Measurements from ENCODE around the gene MPL. TPM values are rescaled to one million over a fixed set of nuclear protein-coding genes. Genes with fewer than 3 reads are reported as not detected.

Gene MPL
- not detected in 2 replicates for total RNA-seq (2014; rRNA removed; shearing (Covaris generic); ENCODE audit: low replicate concordance)

DNA sequence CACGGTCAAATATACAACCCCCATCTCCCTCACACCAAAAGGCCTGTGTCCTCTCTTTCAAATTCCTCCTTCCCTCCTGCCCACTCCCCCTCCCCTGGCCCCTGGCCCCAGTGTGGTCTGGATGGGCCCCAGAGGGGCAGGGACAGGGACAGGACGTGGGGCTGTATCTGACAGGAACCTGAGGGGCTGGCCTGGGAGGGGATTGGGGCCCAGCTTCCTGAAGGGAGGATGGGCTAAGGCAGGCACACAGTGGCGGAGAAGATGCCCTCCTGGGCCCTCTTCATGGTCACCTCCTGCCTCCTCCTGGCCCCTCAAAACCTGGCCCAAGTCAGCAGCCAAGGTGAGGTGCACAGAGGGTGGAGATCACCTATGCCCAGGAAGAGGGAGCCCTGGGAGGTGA, at the start of gene MPL:
TSS of gene MPL (plus strand) at position 231 of the 400 bp plus-strand sequence. CDS start at position 262, 31 bp downstream.
- Histone ChIP-seq H2AFZ (ENCODE audit: low read length) (no peak within 1 kb of the TSS), H3K27ac (ENCODE audit: low read length) (no peak within 1 kb of the TSS), H3K36me3 (ENCODE audit: insufficient read depth, low read length) (no peaks in the 10 kb centered on the region), H3K4me3 (ENCODE audit: low read length) (no peak within 1 kb of the TSS), H3K9me3 (ENCODE audit: low read length) (no peaks in the 10 kb centered on the region), H3K4me2 (ENCODE audit: low read depth, low read length, poor library complexity, severe bottlenecking) (no peak within 1 kb of the TSS), H3K9me2 (replicated peaks; ENCODE audit: insufficient read depth, low read length) (no peaks in the 10 kb centered on the region), H3K79me2 (ENCODE audit: low read length) (no peaks in the 10 kb centered on the region), H4K20me1 (ENCODE audit: insufficient read depth, low read depth, low read length) (no peaks in the 10 kb centered on the region), H3K27me3 (ENCODE audit: low read length) (no peaks in the 10 kb centered on the region), H3K4me1 (ENCODE audit: low read length) (peaks cover 12% of the 10 kb centered on the region), H3K9ac (ENCODE audit: low read length) (no peak within 1 kb of the TSS)
- no peak for DNase-seq

GRCh38 chr1:43288058-43288784, 49.4 kb upstream of the MPL start:
- Histone ChIP-seq H3K4me3 (ENCODE audit: low read length) (no peak overlapping the region), H3K4me2 (ENCODE audit: low read depth, low read length, poor library complexity, severe bottlenecking) (no peak overlapping the region), H3K36me3 (ENCODE audit: insufficient read depth, low read length) (no peaks in the 10 kb centered on the region), H3K27ac (ENCODE audit: low read length) (no peak overlapping the region), H3K4me1 (ENCODE audit: low read length) (no peaks in the 10 kb centered on the region), H3K79me2 (ENCODE audit: low read length) (no peaks in the 10 kb centered on the region), H2AFZ (ENCODE audit: low read length) (no peak overlapping the region), H3K9me3 (ENCODE audit: low read length) (no peaks in the 10 kb centered on the region), H4K20me1 (ENCODE audit: insufficient read depth, low read depth, low read length) (no peaks in the 10 kb centered on the region), H3K9ac (ENCODE audit: low read length) (no peak overlapping the region), H3K9me2 (replicated peaks; ENCODE audit: insufficient read depth, low read length) (no peaks in the 10 kb centered on the region), H3K27me3 (ENCODE audit: low read length) (no peaks in the 10 kb centered on the region)
- DNase-seq, result no peak

GRCh38 chr1:43288785-43289706, 48.6 kb upstream of the MPL start:
- H3K9ac ChIP-seq (ENCODE audit: low read length), result no peak overlapping the region
- H4K20me1 ChIP-seq (ENCODE audit: insufficient read depth, low read depth, low read length), result no peaks in the 10 kb centered on the region
- no peak overlapping the region for H3K4me3 ChIP-seq (ENCODE audit: low read length)
- H3K4me1 ChIP-seq (ENCODE audit: low read length), result no peaks in the 10 kb centered on the region
- no peaks in the 10 kb centered on the region for H3K27me3 ChIP-seq (ENCODE audit: low read length)
- no peaks in the 10 kb centered on the region for H3K9me2 ChIP-seq (replicated peaks; ENCODE audit: insufficient read depth, low read length)
- H3K4me2 ChIP-seq (ENCODE audit: low read depth, low read length, poor library complexity, severe bottlenecking), result no peak overlapping the region
- H2AFZ ChIP-seq (ENCODE audit: low read length), result no peak overlapping the region
- no peaks in the 10 kb centered on the region for H3K36me3 ChIP-seq (ENCODE audit: insufficient read depth, low read length)
- H3K27ac ChIP-seq (ENCODE audit: low read length), result no peak overlapping the region
- H3K79me2 ChIP-seq (ENCODE audit: low read length), result no peaks in the 10 kb centered on the region
- no peak for DNase-seq
- no peaks in the 10 kb centered on the region for H3K9me3 ChIP-seq (ENCODE audit: low read length)

- H3K4me3 ChIP-seq (ENCODE audit: low read length), result no peak overlapping the region
- no peak overlapping the region for H3K9ac ChIP-seq (ENCODE audit: low read length)
- no peaks in the 10 kb centered on the region for H3K9me3 ChIP-seq (ENCODE audit: low read length)
- H3K27ac ChIP-seq (ENCODE audit: low read length), result no peak overlapping the region
- no peaks in the 10 kb centered on the region for H3K79me2 ChIP-seq (ENCODE audit: low read length)
- no peaks in the 10 kb centered on the region for H3K4me1 ChIP-seq (ENCODE audit: low read length)
- no peaks in the 10 kb centered on the region for H3K27me3 ChIP-seq (ENCODE audit: low read length)
- DNase-seq, result no peak
- H3K4me2 ChIP-seq (ENCODE audit: low read depth, low read length, poor library complexity, severe bottlenecking), result no peak overlapping the region
- H4K20me1 ChIP-seq (ENCODE audit: insufficient read depth, low read depth, low read length), result no peaks in the 10 kb centered on the region
- H2AFZ ChIP-seq (ENCODE audit: low read length), result no peak overlapping the region
- H3K9me2 ChIP-seq (replicated peaks; ENCODE audit: insufficient read depth, low read length), result no peaks in the 10 kb centered on the region
- H3K36me3 ChIP-seq (ENCODE audit: insufficient read depth, low read length), result no peaks in the 10 kb centered on the region
Observed at GRCh38 chr1:43292216-43292615, 45.4 kb upstream of the MPL start.

DNA sequence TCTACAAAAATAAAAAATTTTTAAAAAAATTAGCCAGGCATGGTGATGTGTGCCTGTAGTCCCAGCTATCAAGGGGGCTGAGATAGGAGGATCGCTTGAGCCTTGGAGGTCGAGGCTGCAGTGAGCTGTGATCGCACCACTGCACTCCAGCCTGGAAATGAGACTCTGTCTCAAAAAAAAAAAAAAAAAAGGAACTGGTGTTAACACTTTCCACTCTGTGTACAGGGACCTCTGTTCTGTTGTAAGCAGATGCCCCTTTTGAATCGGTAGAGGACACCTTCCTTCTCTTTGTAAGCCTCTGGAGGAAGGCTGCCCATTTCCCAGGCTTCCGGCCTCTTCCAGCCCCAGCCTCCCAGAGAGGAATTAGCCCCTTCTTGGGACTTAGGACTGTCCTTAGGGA, 44.9 kb upstream of the MPL start:
- Histone ChIP-seq H3K9me2 (replicated peaks; ENCODE audit: insufficient read depth, low read length) (no peaks in the 10 kb centered on the region), H3K4me1 (ENCODE audit: low read length) (no peaks in the 10 kb centered on the region), H4K20me1 (ENCODE audit: insufficient read depth, low read depth, low read length) (no peaks in the 10 kb centered on the region), H3K27me3 (ENCODE audit: low read length) (no peaks in the 10 kb centered on the region), H3K9me3 (ENCODE audit: low read length) (no peaks in the 10 kb centered on the region), H3K9ac (ENCODE audit: low read length) (no peak overlapping the region), H3K79me2 (ENCODE audit: low read length) (no peaks in the 10 kb centered on the region), H3K4me2 (ENCODE audit: low read depth, low read length, poor library complexity, severe bottlenecking) (no peak overlapping the region), H3K36me3 (ENCODE audit: insufficient read depth, low read length) (no peaks in the 10 kb centered on the region), H3K4me3 (ENCODE audit: low read length) (no peak overlapping the region), H2AFZ (ENCODE audit: low read length) (no peak overlapping the region), H3K27ac (ENCODE audit: low read length) (no peak overlapping the region)
- DNase-seq, result no peak

DNA sequence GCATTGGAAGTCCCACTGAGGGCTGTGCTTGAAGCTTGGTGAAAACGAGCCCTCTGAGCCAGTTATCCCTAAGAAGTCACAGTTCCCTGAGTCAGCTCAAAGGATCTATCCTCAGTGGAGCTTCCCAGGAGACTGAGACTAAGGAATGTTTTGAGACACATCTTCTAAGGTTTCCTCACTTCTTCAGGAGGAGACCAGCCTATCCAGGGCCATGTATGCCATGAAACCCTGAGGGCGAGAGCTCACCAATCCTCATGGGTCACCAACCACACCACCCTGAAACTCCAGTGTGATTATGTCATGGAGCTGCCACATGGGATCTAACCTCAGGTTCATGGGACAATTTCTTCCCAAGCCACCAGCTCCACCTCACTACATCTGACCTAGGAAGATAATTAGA, 44.4 kb upstream of the MPL start:
- Histone ChIP-seq H3K79me2 (ENCODE audit: low read length) (no peaks in the 10 kb centered on the region), H3K4me2 (ENCODE audit: low read depth, low read length, poor library complexity, severe bottlenecking) (no peak overlapping the region), H3K36me3 (ENCODE audit: insufficient read depth, low read length) (no peaks in the 10 kb centered on the region), H3K9me3 (ENCODE audit: low read length) (no peaks in the 10 kb centered on the region), H3K27me3 (ENCODE audit: low read length) (no peaks in the 10 kb centered on the region), H4K20me1 (ENCODE audit: insufficient read depth, low read depth, low read length) (no peaks in the 10 kb centered on the region), H3K4me3 (ENCODE audit: low read length) (no peak overlapping the region), H3K4me1 (ENCODE audit: low read length) (no peaks in the 10 kb centered on the region), H3K27ac (ENCODE audit: low read length) (no peak overlapping the region), H3K9me2 (replicated peaks; ENCODE audit: insufficient read depth, low read length) (no peaks in the 10 kb centered on the region), H3K9ac (ENCODE audit: low read length) (no peak overlapping the region), H2AFZ (ENCODE audit: low read length) (no peak overlapping the region)
- no peak for DNase-seq

- Histone ChIP-seq H3K4me2 (ENCODE audit: low read depth, low read length, poor library complexity, severe bottlenecking) (no peak overlapping the region), H3K27ac (ENCODE audit: low read length) (no peak overlapping the region), H3K9me3 (ENCODE audit: low read length) (no peaks in the 10 kb centered on the region), H3K4me3 (ENCODE audit: low read length) (no peak overlapping the region), H2AFZ (ENCODE audit: low read length) (no peak overlapping the region), H3K9ac (ENCODE audit: low read length) (no peak overlapping the region), H3K9me2 (replicated peaks; ENCODE audit: insufficient read depth, low read length) (no peaks in the 10 kb centered on the region), H3K36me3 (ENCODE audit: insufficient read depth, low read length) (no peaks in the 10 kb centered on the region), H3K27me3 (ENCODE audit: low read length) (no peaks in the 10 kb centered on the region), H4K20me1 (ENCODE audit: insufficient read depth, low read depth, low read length) (no peaks in the 10 kb centered on the region), H3K4me1 (ENCODE audit: low read length) (no peaks in the 10 kb centered on the region), H3K79me2 (ENCODE audit: low read length) (no peaks in the 10 kb centered on the region)
- no peak for DNase-seq
Observed at GRCh38 chr1:43293896-43294760, 43.5 kb upstream of the MPL start.

DNA sequence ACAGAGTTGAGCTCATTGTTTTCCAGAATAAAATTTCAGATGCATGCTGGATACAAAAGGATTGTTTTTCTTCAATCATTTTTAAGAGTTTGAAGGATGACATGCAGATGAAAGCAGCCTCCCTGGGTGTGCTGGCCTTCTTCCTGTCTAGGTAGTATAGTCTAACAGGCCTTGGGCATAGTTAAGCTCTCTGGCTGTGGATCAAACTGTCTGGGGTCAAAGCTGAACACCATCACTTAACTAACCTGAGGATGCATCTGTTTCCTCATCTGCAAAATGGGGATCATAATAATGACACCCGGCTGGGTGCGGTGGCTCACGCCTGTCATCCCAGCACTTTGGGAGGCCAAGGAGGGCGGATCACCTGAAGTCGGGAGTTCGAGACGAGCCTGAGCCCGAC, 42.9 kb upstream of the MPL start:
- H3K9ac ChIP-seq (ENCODE audit: low read length), result no peak overlapping the region
- H4K20me1 ChIP-seq (ENCODE audit: insufficient read depth, low read depth, low read length), result no peaks in the 10 kb centered on the region
- no peaks in the 10 kb centered on the region for H3K9me2 ChIP-seq (replicated peaks; ENCODE audit: insufficient read depth, low read length)
- H3K4me2 ChIP-seq (ENCODE audit: low read depth, low read length, poor library complexity, severe bottlenecking), result no peak overlapping the region
- no peaks in the 10 kb centered on the region for H3K79me2 ChIP-seq (ENCODE audit: low read length)
- no peak overlapping the region for H3K27ac ChIP-seq (ENCODE audit: low read length)
- H3K27me3 ChIP-seq (ENCODE audit: low read length), result no peaks in the 10 kb centered on the region
- H3K4me1 ChIP-seq (ENCODE audit: low read length), result no peaks in the 10 kb centered on the region
- no peaks in the 10 kb centered on the region for H3K9me3 ChIP-seq (ENCODE audit: low read length)
- no peak overlapping the region for H3K4me3 ChIP-seq (ENCODE audit: low read length)
- no peak overlapping the region for H2AFZ ChIP-seq (ENCODE audit: low read length)
- DNase-seq, result no peak
- H3K36me3 ChIP-seq (ENCODE audit: insufficient read depth, low read length), result no peaks in the 10 kb centered on the region
